ENCODE results near the gene PDE9A.
"Not testable (repeated sequence)": the region's sequence is repeated elsewhere in the genome, so short reads cannot be mapped to it uniquely, and the experiment has no call there.

The PDE9A gene

DNA sequence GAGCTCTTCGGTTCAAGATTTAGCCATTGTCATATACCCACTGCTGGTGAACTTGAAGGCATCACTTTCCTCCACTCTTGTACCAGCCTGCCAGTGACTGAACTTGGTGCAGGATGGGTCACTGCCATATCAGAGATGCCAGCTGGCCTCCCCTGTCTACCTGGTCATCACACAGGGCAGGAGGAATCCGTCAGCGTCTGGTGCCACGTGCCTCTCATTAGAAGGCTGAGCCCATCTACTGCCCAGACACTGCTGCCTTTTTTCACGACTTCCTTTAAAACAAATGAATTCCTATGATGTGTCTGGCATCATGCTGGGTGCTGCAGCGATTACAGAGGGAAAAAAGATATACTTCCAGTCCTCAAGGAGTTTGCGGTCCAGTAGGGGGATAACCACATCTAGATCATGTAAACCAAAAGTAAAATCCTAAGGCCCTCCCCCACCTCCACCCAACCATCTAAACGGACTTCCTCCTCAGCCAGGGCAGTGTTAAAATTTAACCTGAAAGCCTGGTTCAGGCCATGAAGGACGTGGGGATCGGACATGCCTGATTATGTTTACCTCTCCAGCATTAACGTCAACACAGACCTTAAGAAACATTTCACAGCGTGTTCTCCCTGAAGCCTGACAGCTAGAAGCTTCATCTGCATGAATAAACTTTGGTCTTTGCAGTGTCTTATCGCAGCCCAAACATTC, 29.2 kb upstream of the PDE9A start:
- no peak for DNase-seq (ENCODE audit: low read depth in 2 of 2)

DNA sequence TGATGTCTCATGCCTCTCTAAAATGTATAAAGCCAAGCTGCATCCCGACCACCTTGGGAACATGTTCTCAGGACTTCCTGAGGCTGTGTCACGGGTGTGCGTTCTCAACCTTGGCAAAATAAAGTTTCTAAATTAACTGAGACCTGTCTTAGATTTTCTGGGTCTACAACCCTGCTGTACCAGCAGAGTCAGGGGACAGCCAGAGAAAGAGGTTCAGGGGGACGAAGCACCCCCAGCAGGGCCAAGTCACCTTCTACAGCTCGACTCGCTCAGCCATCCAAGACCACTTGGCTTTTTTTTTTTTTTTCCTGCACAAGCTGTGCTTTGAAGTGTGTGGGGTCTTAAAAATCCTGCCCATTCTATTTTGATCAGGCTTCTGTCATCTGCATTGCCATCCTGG, 28.5 kb upstream of the PDE9A start:
- no peak for DNase-seq (ENCODE audit: low read depth in 2 of 2)

DNA sequence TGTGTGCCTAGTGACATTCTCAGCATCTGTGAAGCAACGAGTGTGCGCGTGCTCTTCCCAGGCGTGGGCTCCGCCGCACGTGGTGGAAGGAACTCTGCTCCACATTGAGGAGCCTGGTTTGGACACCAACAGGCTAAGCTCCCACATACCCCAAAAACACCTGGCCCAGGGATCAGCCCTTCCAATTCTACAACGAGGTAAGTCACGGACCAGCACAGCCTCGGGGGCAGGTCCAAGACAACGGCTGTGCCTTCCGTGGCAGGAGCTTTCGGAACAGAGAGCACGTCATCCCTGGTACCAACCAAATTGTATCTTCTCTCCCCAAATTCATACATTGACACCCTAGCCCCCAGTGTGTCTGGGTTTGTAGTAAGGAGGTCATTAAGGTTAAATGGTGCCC, 27.2 kb upstream of the PDE9A start:
- DNase-seq (ENCODE audit: low read depth in 2 of 2): no peak

GRCh38 chr21:42627527-42628289, 25.7 kb upstream of the PDE9A start:
- DNase-seq (ENCODE audit: low read depth in 2 of 2): no peak

DNA sequence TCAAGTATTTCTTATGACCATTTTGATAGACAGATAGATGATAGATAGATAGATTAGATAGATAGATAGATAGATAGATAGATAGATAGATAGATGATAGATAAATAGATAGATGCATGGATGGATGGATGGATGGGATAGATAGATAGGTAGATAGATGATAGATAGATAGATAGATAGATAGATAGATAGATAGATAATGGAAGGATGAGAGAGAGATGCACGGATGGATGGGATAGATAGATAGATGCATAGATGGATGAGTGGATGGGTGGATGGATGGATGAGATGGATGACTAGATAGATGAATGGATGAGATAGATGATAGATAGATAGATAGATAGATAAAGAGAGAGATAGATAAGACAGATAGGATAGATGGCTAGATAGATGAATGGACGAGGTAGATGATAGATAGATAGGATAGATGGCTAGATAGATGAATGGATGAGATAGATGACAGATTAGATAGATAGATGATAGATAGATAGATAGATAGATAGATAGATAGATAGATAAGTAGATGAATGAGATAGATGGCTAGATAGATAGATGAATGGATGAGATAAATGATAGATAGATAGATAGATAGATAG, 24.9 kb upstream of the PDE9A start:
- not testable (repeated sequence) for DNase-seq (ENCODE audit: low read depth in 2 of 2)

DNA sequence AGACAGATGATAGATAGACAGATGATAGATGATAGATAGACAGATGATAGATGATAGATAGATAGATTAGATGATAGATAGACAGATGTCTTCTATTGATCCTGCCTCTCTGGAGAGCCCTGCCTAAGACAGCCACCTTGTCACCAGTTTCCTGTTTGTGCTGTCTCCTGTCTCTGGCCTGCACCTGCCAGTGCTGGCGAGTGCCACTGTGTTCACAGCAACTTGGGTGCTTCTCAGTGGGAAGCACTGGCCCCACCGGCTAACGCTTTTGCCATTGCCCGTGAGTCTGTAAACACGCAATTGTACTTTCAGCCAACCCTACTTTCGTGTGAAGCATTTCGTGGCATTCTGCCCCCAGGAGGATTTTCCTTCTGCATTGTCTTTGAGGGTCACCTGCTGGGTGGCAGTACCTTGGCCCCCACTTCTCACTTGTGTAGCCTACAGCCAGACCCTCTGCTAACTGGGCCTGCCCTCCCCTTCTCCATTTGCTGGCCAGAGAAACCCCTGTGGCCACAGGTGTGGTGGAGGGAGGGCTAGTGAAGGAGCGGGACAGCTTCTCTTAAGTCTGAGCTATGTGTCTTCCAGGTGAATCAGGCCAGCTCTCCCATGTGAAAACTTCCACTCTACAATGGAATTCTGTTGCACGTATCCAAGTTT, 23.4 kb upstream of the PDE9A start:
- no peak for DNase-seq (ENCODE audit: low read depth in 2 of 2)

DNA sequence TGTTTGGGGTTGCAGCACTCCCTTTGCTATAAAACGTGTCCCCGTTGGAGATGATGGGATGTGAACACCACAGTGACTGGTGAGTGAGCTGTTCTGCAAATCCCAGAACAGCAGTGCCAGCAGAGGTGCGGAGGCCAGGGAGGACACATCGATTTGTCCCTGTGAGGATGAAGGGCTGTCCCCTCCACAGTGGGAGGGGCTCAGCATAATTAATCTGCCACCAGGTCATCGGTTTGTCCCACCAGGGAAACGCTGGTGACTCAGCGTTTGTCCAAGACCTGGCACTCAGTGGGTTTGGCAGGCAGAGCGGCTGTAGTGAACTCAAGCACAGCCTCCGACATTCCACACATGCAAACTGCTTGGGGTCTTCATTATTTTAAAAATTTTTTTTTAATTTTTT, 22.8 kb upstream of the PDE9A start:
- DNase-seq (ENCODE audit: low read depth in 2 of 2): no peak

- no peak for DNase-seq (ENCODE audit: low read depth in 2 of 2)
Measured at GRCh38 chr21:42631142-42631541, 22.3 kb upstream of the PDE9A start.

- no peak for DNase-seq (ENCODE audit: low read depth in 2 of 2)
Measured at GRCh38 chr21:42632336-42632751, 21.1 kb upstream of the PDE9A start.

DNA sequence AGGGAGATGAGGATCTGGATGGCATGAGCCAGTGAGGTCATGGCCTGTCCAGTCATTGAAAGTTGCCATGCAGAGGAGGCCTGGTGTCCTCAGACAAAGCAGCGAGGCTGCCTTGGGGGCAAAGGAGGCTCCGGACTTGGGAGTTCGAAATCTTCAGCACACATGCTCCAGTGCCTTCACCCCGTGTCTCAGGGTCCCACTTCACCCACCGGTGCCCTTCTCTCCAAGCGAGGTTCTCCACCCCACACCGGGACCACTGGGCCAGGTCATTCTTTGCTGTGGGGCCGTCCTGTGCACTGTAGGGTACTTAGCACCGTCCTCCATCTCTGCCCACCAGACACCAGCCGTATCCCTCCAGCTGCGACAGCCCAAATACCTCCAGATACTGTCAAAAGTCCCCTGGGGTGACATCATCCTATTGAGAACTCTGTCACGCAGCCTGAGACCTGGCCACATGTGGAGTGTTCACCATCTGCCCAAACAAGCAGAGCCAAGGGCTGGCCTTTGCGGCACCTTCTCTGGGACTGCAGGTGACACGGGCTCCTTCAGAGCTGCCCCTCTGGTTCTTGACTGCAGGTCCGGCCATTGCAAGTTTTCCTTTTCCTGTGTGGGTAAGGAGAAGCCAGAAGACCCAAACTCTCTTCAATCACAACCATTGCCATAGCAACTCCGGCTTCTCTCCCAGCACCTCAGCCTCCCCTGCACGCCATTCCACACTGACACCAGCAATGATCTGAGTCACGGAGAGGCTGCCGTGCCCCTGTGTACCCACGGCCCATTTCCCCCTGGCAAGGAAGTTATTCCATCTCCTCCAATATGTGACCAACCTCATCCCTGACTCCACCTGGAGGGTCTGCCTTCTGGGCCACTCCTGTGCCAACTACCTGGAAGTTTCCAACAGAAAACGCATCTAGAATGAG, 20.4 kb upstream of the PDE9A start:
- no peak for DNase-seq (ENCODE audit: low read depth in 2 of 2)

GRCh38 chr21:42633858-42634257, 19.6 kb upstream of the PDE9A start:
- no peak for DNase-seq (ENCODE audit: low read depth in 2 of 2)

DNA sequence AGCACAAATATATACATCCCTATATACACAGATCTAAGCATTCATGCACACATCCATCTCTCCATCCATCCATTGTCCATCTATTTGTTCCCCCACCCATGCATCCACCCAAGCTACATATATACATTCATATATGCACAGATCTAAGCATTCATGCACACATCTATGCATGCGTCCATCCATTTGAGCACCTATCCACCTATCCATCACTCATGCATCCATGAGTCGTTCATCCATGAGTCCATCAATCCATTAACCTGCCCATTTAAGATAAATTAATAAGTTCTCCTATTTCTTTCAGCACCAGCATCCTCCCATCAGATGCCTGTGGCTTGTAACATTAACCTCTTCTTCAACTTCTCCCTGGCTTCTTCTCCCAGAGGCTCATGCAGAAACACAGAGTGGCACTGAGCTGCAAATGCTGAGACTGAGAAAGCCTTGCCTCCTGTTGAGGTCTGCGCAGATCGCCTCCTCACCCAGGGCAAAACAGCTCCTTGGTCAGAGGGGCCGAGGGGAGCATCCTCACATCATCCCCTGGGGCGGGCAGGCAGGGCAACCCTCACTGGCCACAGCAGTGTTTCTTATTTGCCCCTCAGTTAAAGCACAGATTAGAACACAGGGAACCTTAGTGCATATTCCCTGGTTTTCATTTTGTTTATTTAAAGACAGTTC, 17.4 kb upstream of the PDE9A start:
- no peak for DNase-seq (ENCODE audit: low read depth in 2 of 2)

GRCh38 chr21:42636520-42637266, 16.7 kb upstream of the PDE9A start:
- no peak for DNase-seq (ENCODE audit: low read depth in 2 of 2)

- DNase-seq (ENCODE audit: low read depth in 2 of 2): no peak
Measured at GRCh38 chr21:42637267-42638041, 16.0 kb upstream of the PDE9A start.

GRCh38 chr21:42638266-42638863, 15.1 kb upstream of the PDE9A start:
- DNase-seq (ENCODE audit: low read depth in 2 of 2): no peak

DNA sequence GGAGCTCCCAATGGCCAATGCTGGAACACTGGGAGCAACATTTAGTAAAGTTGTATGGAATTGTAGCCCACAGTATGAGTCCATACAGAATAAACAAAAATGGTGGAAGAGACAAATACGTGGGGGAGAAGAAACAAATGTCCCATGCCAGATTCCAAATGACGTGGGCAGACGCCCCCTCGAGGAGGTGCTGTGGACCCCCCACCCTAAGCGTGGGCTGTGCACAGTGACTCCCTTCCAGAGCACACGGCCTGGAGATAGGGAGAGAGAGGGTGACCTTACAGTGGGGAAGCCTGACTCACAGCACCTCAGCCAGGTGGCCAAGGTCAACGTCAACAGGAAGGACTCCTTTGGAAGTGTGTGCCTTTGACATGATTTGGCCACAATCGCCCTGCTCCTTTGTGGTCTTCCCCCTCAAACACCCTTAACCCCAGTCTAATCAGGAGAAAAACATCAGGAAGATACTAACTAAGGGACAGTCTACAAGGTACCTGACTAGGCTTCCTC, 13.7 kb upstream of the PDE9A start:
- DNase-seq (ENCODE audit: low read depth in 2 of 2): no peak

DNA sequence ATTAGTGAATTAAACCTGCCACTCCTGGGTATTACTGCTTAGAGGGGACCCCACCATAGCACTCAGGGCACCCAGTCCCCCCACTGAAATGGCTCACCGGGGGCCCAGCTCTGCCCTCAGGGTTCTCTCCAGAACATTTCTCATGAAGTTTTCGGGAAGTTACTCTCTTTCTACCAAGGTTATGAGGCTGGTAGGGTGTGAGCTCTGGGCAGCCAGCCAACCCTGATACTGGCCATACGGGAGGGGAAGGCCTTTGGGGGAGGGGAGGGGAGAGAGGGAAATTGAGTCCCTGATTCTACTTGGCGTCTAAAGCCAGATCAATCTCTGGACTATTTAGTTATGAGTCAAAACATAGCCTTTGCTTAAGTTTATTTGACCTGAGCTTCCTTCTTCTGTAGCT, 12.9 kb upstream of the PDE9A start:
- no peak for DNase-seq (ENCODE audit: low read depth in 2 of 2)

DNA sequence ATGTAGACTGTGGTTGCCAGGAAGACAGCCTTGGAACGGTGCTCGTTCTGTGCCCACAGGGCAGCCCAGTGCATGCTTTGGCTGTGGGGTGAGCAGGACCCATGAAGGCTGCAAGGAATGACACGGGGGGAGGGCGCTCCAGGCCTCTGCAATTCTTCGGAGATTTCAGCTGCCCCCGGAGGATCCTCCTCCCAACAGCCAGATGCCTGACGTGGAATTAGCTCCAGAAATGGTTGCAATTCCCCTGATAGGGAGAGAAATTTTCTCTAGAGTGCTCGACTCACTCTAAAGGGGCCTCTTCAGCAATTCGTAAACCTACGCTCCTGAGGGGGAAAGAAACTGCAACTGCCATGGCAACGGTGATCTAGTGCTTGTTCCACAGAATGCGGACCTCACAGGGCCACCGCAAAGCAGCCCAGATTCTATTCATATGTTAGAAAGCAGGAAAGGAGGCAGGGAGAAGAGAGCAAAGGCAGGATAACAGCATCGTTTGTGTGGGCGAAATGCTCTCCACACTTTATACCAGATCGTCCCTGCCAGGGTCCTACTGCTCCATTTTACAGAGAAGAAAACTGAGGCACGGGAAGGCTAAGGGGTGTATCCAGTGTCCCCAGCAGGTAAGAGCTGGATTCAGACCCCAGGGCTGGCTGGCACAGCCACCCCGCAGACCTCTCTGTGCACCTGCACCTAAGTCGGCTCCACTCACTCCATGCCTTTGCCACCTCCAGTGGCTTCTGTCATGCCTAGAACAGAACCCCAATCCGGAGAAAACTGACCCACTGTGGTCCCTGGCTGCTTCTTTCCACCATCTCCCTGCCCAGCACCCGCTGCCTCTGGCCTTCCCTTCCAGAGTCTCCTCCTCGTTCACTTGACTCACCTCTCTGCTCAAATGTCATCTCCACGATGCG, 11.9 kb upstream of the PDE9A start:
- no peak for DNase-seq (ENCODE audit: low read depth in 2 of 2)

Measured in stimulated activated CD8-positive, alpha-beta memory T cell treated with anti-CD3 and anti-CD28 coated beads, Interleukin-15, amount 100 ng/mL, for 4 hours (primary cell).